Panc1 (cell line): ENCODE data around the gene FXYD7. TPM values are rescaled to one million over a fixed set of nuclear protein-coding genes. Genes with fewer than 3 reads are reported as not detected.

Source experiments
- ATAC-seq: fragments of 200-7000 bp; cut with Tn5 transposase; 2 replicates; pipeline ENCODE4 v1.9.1; 2020; ENCODE audit warnings: mild to moderate bottlenecking, moderate library complexity
- BruUV-seq: library from RNA; stranded (reverse); fragments of 400-500 nt; replicated peaks from 2 replicates; lab custom pipeline; 2021; lab: Mats Ljungman, UMichigan
- CTCF ChIA-PET: fragments of 300-600 bp; sonication (Branson Sonifier 250); formaldehyde crosslinking; loops from one replicate; lab custom pipeline; 2022; ENCODE audit warnings: antibody characterized with exemption; lab: Charles Lee
- POLR2A ChIA-PET: fragments of 300-600 bp; sonication (Branson Sonifier 250); formaldehyde crosslinking; loops from one replicate; lab custom pipeline; 2022; ENCODE audit warnings: antibody characterized with exemption; lab: Charles Lee
- DNase-seq: peaks from one replicate; pipeline ENCODE4 v3.0.0-alpha.2; 2010; ENCODE audit warnings: low read depth, low spot score
- H3K27ac ChIP-seq: 2 replicates; pipeline ENCODE4 v1.5.1; 2011; ENCODE audit warnings: mild to moderate bottlenecking, low read length, inconsistent platforms
- H3K27me3 ChIP-seq: fragments of 200-500 bp; sonication (Bioruptor generic); 2 replicates; pipeline ENCODE4 v1.6.0; 2014; ENCODE audit warnings: low read length, inconsistent platforms; ENCODE audit not compliant: control insufficient read depth, insufficient read depth
- H3K36me3 ChIP-seq: fragments of 200-500 bp; sonication (Bioruptor generic); 2 replicates; pipeline ENCODE4 v1.5.1; 2014; ENCODE audit warnings: inconsistent platforms, mild to moderate bottlenecking, low read length, moderate library complexity; ENCODE audit not compliant: control insufficient read depth, insufficient read depth
- H3K4me1 ChIP-seq: 2 replicates; pipeline ENCODE4 v1.5.1; 2011; ENCODE audit warnings: inconsistent platforms, mild to moderate bottlenecking, low read length, moderate library complexity; ENCODE audit not compliant: control insufficient read depth, insufficient read depth
- H3K4me3 ChIP-seq, 2 experiments: 2 replicates each; pipeline ENCODE4 v1.5.1; 2011 to 2012; ENCODE audit warnings: low read depth in 2 of 2, low read length in 2 of 2, mild to moderate bottlenecking in 2 of 2, inconsistent platforms in 1 of 2, moderate library complexity in 1 of 2
- H3K9me3 ChIP-seq: fragments of 200-500 bp; sonication (Bioruptor generic); 2 replicates; pipeline ENCODE4 v1.5.1; 2014; ENCODE audit warnings: low read depth, mild to moderate bottlenecking, inconsistent platforms, low read length, moderate library complexity; ENCODE audit not compliant: control insufficient read depth, insufficient read depth
- CTCF ChIP-seq: fragments of 450-650 bp; IDR thresholded peaks from 2 replicates; pipeline ENCODE4 v1.5.1; 2017; ENCODE audit warnings: mild to moderate bottlenecking
- POLR2AphosphoS5 ChIP-seq: IDR thresholded peaks from 2 replicates; pipeline ENCODE4 v1.6.1; 2012; ENCODE audit warnings: mild to moderate bottlenecking, low read depth, low read length, moderate library complexity
- REST ChIP-seq, 2 experiments: IDR thresholded peaks; 2 replicates each; pipeline ENCODE4 v1.6.1; 2011 to 2012; ENCODE audit warnings: low read depth in 2 of 2, control low read depth in 1 of 2, low read length in 1 of 2, mild to moderate bottlenecking in 1 of 2, moderate library complexity in 1 of 2; ENCODE audit not compliant: insufficient read depth in 1 of 2
- SIN3A ChIP-seq: IDR thresholded peaks from 2 replicates; pipeline ENCODE4 v1.6.1; 2012; ENCODE audit warnings: low read depth, mild to moderate bottlenecking, low read length, moderate library complexity, borderline replicate concordance; ENCODE audit not compliant: insufficient read depth
- TCF7L2 ChIP-seq: IDR thresholded peaks from 2 replicates; pipeline ENCODE4 v1.6.1; 2011; ENCODE audit warnings: mild to moderate bottlenecking, low read depth, low read length, inconsistent platforms
- in situ Hi-C: cut with HindIII; loops from 2 replicates; pipeline ENCODE4 v1.10.0; 2016; ENCODE audit warnings: low sequenced_read_pairs, low pct_unique_long_range_greater_than_20kb
- intact Hi-C: fragments of 100-400 bp; cut with micrococcal nuclease; formaldehyde crosslinking; loops from one replicate; pipeline ENCODE4 v1.10.0; 2022; ENCODE audit not compliant: unreplicated experiment
- total RNA-seq: library from RNA; stranded (reverse); gene quantifications from one replicate; pipeline ENCODE4 v1.2.1, GENCODE V29; 2021; ENCODE audit not compliant: unreplicated experiment

The FXYD7 gene
- total RNA-seq, 1 experiment from 2014 or later, result not detected

DNA sequence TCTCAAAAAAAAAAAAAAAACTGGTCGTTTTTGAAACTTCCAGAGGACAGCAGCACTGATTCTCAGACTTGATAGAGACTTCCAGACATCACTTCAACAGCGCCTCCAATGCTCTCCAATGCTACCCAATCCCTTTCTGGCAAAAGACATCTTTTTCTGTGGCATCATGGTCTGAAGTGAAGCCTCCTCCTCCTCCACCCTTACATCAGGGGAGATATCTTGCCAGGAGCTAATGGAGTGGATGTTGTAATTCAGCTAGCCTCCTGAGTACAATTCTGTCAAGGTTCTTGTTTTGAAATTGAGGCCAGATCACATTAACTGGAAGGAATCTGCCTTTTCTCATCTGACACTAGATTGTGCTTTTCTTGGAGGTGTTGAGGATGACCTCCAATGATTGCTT, 35.6 kb downstream of the FXYD7 start:
- ChIA-PET POLR2A (interaction anchor here (0.6 kb wide), 1 partner anchor 33 kb away, joined by 6 read pairs; no protein-coding TSS in a partner anchor), CTCF (interaction anchor here (0.7 kb wide), 1 partner anchor 15 kb away, joined by 8 read pairs; no protein-coding TSS in a partner anchor)
- in situ Hi-C loops, result no loop called here
- no peaks in the 10 kb centered on the region for H3K36me3 ChIP-seq
- no peak for DNase-seq
- no peak for ATAC-seq
- no peak overlapping the region for H3K27ac ChIP-seq
- TF ChIP-seq REST (IDR thresholded peaks at IDR 0.05; ENCODE audit: insufficient read depth in 1 of 2, low read depth in 2 of 2, low read length in 1 of 2), result no peak
- no peak for TF ChIP-seq POLR2AphosphoS5
- TF ChIP-seq SIN3A, result no peak
- no peak for TF ChIP-seq TCF7L2
- TF ChIP-seq CTCF, result no peak
- no peak overlapping the region for H3K4me3 ChIP-seq
- 0 out of 2 replicates have a peak, but pooled peaks cover 2% of the 10 kb centered on the region for H3K27me3 ChIP-seq
- no TSS peak for BruUV-seq
- no peaks in the 10 kb centered on the region for H3K9me3 ChIP-seq
- H3K4me1 ChIP-seq, result no peaks in the 10 kb centered on the region
- intact Hi-C loops, result no loop called here

DNA sequence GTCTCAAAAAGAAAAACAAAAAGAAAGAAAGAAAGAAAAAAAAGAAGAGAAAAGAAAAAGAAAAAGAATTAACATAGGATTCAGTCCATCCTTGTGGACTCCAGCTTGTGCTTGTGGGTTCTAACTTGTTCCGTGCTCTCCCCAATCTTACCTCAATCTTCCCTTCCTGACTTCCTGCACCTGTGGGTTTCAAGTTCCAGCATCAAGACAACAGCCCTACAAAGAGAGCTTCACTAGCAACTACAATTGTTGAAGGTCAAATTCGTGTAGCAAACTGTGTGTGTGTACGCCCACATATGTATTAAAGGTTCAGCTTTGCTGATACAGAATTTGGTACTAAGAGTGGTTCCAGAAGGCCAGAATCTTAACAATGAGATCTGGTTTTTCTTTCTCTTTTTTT, 36.8 kb downstream of the FXYD7 start:
- in situ Hi-C loops, result no loop called here
- no TSS peak for BruUV-seq

More for the DNA sequence above, 36.8 kb downstream of the FXYD7 start:
- intact Hi-C loops, result no loop called here
- Histone ChIP-seq H3K4me1 (no peaks in the 10 kb centered on the region), H3K4me3 (no peak overlapping the region), H3K36me3 (no peaks in the 10 kb centered on the region), H3K27me3 (0 out of 2 replicates have a peak, but pooled peaks cover 2% of the 10 kb centered on the region), H3K9me3 (no peaks in the 10 kb centered on the region), H3K27ac (no peak overlapping the region)
- no peak for DNase-seq
- CTCF ChIA-PET, result no interaction called here
- TF ChIP-seq SIN3A, result no peak
- TF ChIP-seq CTCF, result no peak
- no peak for TF ChIP-seq TCF7L2
- no peak for TF ChIP-seq REST (IDR thresholded peaks at IDR 0.05; ENCODE audit: insufficient read depth in 1 of 2, low read depth in 2 of 2, low read length in 1 of 2)
- no peak for TF ChIP-seq POLR2AphosphoS5
- no peak for ATAC-seq
- POLR2A ChIA-PET, result interaction anchor here (0.9 kb wide), 1 partner anchor 26 kb away, joined by 4 read pairs; no protein-coding TSS in a partner anchor
